ENCODE results near the gene COL18A1. TPM values are rescaled to one million over a fixed set of nuclear protein-coding genes. Genes with fewer than 3 reads are reported as not detected.
"Not testable (repeated sequence)": the region's sequence is repeated elsewhere in the genome, so short reads cannot be mapped to it uniquely, and the experiment has no call there.

Gene COL18A1
- total RNA-seq, 4 donors from 2014 or later, result 64.7 to 110 (median 98.9) TPM

DNA sequence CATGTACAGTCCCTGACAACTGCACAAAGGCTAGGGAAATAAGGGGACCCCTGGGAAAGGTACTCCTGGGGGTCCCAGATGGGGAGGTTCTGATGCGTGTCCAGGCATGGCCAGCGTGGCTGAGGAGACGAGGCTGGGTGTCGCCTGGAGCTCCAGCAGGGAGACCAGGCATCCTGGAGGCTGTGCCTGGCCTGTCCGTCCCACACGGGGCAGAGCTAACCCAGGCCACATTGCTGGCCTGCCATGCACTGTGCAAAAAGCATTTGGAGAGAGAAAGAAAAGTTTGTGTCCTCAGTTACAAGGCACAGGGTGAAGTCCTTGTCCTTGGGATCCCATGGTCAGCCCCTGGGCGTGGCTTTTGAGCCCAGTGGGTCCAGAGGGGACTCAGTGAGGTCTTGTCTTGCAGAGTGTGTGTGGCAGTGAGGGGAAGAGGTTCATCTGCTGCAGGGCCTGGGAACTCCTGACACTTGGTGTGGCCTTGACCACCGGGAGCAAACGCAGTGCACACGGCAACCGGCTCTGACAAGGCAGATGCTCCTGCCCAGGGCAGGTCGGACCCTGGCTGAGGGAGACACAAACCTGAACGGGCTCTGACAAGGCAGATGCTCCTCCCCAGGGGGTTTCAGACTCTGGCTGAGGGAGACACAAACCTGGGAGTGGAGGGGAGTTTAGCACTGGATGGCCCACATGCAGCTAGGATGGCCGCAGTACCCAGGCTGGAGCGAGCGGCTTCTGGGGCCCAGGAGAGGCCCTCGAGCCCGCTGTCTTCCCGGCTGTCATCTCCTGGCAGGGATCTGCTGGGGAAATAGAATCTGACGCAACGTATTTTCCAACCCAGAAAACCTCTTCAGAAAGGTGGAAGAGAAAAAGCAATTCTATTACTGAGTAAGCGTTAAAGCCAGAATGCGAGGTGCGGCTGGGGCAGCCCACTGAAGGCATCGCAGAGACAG is 37.3 kb upstream of the COL18A1 start:
- ATAC-seq (ENCODE audit: low FRiP score) (no peak), DNase-seq (ENCODE audit: low spot score) (no peak)
- no peak for TF ChIP-seq CTCF (IDR thresholded peaks at IDR 0.05)

DNA sequence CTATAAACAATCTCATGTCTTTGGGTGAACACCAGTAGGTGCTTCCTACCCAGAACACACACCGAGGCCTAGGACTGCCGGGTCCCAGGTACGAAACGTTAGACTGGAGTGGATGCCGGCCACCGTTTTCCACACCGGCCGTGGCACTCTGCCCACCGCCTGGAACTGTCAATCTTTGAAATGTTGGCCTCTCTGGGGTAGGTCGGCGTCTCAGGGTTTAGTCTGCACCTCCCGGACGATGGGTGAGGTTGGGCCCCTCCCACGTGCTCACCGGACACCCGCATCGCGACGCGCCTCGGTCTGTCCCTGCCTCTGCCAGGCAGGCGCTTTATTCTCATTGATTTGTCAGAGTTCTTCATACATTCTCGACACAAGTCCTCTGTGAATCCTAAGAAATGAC is 35.9 kb upstream of the COL18A1 start:
- not testable (repeated sequence) for ATAC-seq (ENCODE audit: low FRiP score); DNase-seq (ENCODE audit: low spot score)

DNA sequence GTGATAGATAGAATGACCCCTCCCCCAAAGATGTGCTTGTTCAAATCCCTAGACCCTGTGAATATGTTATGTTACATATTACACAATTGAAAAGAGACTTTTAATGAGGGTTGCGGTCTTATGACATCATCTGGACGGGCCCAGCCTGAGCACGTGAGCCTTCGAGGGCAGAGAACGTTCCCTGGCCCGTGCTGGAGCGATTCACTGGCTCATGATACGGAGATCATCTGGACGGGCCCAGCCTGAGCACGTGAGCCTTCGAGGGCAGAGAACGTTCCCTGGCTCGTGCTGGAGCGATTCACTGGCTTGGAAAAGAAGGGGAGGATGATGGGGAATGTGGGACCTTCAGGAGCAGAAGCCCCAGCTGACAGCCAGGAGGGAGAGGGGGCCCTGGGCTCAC is 34.4 kb upstream of the COL18A1 start:
- DNase-seq (ENCODE audit: low spot score), result no peak
- no peak for ATAC-seq (ENCODE audit: low FRiP score)
- no peak for TF ChIP-seq CTCF (IDR thresholded peaks at IDR 0.05)

- no peak for DNase-seq (ENCODE audit: low spot score)
- TF ChIP-seq CTCF (IDR thresholded peaks at IDR 0.05), result no peak
- ATAC-seq (ENCODE audit: low FRiP score), result no peak
Observed at GRCh38 chr21:45371081-45371480, 33.9 kb upstream of the COL18A1 start.

DNA sequence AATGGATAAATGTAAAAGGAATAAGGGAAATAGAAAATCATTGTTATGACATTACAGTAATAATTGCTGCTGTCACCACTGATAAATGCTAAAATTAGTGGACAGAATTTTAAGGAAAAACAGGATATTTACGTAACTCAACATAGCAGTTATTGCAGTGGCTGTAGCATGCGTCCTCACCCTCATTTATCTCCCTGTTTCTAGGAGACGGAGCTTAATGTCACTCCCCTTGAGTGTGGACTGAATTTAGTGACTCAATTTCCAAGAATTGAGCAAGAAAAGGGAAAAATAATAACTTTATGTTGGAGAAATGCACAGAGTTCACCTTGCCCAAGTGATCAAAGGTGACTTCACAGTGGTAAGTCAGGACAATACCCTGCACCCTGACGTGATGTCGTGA is 33.3 kb upstream of the COL18A1 start:
- DNase-seq (ENCODE audit: low spot score), result no peak
- no peak for ATAC-seq (ENCODE audit: low FRiP score)
- no peak for TF ChIP-seq CTCF (IDR thresholded peaks at IDR 0.05)

GRCh38 chr21:45372732-45373355 is 32.1 kb upstream of the COL18A1 start:
- DNase-seq (ENCODE audit: low spot score), result no peak
- ATAC-seq (ENCODE audit: low FRiP score), result no peak
- no peak for TF ChIP-seq CTCF (IDR thresholded peaks at IDR 0.05)

GRCh38 chr21:45373991-45374816 is 30.8 kb upstream of the COL18A1 start:
- ATAC-seq (ENCODE audit: low FRiP score) (no peak), DNase-seq (ENCODE audit: low spot score) (no peak)
- TF ChIP-seq CTCF (IDR thresholded peaks at IDR 0.05), result no peak
